DMS153 (cell line): ENCODE measurements around the gene FAM209A.
"Not testable (repeated sequence)": the region's sequence is repeated elsewhere in the genome, so short reads cannot be mapped to it uniquely, and the experiment has no call there.

ENCODE experiments used
- DNase-seq: peaks from one replicate; lab custom pipeline; 2025; lab: John Stamatoyannopoulos, UW

The FAM209A gene, protein sequence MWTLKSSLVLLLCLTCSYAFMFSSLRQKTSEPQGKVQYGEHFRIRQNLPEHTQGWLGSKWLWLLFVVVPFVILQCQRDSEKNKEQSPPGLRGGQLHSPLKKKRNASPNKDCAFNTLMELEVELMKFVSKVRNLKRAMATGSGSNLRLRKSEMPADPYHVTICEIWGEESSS

DNA sequence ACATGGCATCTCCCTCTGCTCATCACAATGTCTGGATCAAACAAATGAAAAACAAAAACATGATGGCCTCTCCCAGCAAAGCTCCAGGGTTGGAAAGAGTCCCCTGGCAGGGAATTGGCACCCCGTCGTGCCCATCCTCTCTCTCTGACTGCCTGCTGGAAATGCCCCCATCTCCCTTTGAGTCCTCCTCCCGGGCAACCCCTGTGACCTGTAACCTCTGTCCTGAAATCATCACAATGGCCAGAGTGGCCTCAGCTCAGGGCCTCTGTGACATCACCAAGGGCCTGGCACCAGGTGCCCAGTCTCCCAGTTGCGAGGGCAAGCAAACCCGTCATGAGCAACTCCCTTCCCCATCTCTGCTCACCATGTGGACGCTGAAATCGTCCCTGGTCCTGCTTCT is at the start of gene FAM209A:
FAM209A (plus strand) TSS at position 301 of the 400 bp plus-strand sequence; CDS start at position 366, 65 bp downstream.
- not testable (repeated sequence) for DNase-seq

DNA sequence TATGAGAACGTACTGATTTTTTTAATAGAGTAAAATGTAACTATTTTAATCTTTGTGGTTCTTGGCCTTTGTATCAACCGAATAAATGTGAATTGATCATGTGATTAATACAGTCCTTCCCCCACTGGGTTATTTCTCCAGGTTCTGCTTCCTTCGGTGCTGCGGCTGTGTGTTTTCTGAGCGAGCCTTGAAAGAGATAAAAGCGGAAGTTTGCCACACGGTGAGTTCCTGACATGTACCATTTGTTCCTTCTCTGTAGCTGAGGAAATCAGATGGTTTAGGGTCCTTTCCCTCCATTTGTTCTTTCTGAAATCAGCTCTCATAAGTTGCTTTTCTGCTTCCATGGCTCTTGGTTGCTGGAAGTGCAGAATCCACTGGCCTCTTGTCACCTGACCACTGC is 40.6 kb upstream of the FAM209A start:
- no peak for DNase-seq

DNA sequence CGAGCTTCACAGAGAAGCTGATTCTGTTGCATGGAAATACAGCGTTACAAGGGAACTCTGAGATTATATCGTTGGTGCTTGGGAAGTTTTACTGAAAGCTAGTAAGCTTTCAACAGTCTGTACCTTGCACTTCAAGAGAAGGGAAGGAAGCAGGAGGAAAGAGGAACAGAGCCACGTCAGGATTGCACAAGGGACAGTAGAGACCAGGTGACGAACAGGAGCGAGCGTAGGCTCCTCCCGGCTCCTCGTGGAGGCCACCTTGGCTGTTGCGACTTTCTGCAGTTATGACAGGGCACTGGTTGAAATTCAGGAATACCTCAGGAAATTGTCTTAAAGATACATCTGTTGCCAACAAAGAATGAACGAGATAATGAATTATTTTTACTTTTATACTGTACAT is 37.3 kb upstream of the FAM209A start:
- DNase-seq, result no peak

DNA sequence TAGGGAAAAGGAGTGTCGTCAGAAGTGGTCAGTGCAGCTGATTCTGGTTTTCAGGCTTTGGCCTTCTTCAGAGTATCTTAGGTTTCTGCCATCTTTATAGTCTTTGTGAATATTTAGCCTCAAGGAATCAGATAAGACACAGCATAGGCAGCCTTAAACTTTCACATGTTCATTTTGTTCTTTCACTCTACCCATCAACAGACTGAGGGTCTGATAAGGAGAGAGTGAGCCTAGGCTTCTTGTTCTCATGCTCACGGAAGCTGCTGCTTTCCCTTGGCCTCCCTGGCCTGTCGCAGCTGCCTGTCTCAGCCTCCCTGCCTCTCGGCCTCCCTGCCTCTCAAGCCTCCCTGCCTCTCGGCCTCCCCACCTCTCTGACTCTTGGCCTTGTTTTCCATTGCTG is 36.0 kb upstream of the FAM209A start:
- no peak for DNase-seq

DNA sequence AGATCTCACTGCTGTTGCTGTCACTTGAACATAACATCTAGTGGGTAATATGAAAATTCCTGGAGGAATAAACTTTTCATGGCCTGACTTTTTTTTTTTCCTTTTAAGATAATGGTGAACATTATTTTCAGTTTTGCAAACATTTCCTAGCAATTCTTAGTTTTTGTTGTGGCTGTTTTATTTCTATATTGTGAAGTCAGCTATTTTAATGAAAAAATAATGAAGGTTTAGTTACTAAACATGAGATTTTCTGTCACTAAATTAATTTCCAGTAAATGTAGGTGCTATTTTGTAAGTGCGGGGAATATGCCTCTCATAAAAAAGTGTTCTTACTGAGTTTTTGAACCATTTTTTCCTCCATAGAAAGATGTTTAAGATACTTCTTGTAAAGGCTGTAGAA is 23.4 kb upstream of the FAM209A start:
- no peak for DNase-seq

DNA sequence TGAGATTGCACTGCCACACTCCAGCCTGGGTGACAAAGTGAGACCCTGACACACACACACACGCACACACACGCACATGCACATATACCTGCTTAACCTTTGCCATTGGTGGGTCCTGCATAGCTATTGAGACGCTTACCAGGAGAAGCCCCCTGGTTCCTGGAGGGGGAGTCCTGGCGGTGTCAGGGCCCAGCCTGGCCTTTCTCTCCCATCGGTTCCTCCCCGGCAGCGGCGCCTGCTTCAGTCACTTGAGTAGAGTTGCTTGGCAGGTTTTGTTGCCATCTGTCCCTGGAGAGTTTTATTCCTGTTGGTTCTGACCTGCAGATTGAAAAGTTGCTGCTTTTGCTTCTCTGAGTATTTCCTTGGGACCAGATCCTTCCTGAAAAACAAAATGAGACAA is 20.6 kb upstream of the FAM209A start:
- no peak for DNase-seq

DNA sequence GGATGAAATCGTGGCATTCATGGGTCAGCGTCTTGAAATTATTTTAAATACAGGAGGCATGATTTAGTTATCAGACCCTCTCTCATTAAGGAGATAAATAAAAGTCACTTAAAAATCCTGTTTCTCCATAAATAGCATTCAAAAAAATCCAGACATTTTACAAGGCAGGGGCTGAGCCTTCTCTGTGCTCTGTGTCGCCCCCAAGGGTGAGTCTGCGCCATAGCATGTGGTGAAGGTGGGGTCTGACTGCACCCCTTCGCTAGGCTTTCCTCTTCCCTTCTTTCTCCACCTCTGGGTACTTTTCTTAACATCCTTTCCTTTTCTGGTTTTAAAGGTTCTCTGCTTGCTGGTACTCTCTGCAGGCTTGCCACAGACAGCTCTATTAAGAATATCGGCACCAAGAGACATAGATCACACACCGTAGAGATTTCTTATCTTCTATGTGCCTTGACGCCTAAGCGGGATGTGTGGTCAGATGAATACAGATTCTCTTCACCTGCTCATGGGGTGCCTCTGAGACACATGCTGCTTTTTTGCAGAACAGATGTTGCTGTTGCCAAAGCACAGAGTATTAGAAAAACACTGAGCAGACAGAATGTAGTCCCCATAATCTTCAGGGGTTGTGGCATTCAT is 20.1 kb upstream of the FAM209A start:
- no peak for DNase-seq

DNA sequence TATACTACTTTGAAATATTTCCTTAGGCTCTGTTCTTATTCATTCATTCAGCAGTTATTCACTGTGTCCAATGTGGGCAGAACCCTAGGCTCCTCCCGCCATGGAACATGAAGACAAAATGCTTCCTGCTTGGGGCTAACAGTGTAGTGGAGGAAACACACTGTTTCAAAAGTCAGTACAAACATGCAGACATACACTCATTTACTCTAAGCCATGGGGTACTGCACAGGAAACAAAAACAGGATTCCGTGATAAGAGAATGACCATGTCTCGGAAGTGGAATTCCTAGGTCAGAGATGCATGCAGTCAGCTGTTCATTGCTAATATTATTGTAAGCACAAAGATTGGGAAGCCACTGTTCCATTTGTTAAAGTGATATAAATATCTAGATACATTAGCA is 18.4 kb upstream of the FAM209A start:
- DNase-seq, result no peak

DNA sequence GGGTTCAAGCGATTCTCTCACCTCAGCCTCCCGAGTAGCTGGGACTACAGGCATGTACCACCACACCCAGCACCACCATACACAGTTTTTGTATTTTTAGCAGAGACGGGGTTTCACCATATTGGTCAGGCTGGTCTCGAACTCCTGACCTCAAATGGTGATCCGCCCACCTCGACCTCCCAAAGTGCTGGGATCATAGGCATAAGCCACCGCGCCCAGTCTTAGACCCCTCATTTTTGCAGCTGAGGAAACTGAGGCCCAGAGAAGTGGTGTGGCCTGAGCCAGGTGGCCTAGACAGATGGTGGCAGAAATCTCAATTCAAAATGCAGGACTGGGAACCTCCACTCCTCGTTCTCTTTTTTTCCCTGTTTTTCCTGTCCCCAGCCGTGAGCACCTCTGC is 12.6 kb upstream of the FAM209A start:
- no peak for DNase-seq

DNA sequence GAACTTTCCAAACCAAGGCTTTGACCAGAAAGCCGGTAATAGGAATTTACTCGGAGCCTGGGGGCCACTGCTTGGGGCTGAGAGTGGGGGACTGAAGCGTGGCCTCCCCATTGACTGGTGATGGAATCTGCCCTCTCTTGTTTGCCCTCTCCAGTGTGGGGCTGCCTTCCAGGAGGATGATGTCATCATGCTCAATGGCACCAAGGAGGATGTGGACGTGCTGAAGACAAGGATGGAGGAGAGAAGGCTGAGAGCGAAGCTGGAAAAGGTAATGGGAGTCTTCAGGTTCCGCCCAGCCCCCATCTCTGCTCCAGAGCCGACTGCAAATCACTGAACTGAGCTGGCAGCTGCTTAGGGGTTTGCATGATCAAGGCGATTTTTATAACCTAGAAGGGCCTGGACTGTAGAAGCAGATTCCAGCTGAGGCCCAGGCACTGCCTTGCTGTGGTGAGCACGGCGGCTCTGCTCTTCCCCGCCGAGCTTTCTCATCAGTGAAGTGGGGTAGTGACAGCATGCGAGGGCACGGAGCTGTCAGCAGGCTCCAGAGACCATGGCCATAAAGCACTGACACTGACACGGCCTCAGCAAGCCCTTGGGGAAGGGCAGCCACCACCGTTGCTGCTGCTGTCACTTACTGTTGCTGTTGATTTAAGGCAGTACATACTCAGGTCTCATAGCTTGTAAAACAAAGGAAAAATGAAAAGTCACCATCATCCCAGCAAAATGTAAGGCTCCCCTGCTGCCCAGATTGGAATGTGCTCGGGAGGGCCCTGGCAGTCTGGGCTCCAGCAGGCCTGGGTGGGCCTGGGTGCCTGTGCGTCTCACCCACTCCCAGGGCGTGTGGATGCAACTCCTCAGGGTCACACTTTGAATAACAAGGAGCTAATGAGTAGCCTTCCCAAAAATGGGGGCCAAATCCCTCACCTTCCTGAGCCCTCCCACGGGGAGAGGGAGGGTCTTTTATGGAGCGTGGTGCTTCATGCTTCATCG is 11.1 kb upstream of the FAM209A start:
- no peak for DNase-seq

DNA sequence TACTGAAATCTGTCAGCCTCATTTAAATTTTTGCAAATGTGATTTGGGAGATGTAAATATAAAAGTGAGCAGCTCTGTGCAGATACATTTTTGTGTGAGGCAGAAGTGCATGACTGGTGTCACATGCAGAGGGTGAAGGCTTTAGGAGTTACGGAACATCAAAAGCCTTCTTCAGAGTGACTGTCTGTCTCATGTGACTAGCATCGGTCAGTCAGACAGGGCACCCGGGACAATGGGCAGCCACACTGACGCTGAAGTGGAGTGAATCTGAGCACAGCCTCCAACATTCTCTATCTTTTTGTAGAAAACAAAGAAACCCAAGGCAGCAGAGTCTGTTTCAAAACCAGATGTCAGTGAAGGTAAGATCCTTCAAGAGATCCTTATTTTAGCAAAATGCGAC is 7.9 kb upstream of the FAM209A start:
- DNase-seq, result no peak

DNA sequence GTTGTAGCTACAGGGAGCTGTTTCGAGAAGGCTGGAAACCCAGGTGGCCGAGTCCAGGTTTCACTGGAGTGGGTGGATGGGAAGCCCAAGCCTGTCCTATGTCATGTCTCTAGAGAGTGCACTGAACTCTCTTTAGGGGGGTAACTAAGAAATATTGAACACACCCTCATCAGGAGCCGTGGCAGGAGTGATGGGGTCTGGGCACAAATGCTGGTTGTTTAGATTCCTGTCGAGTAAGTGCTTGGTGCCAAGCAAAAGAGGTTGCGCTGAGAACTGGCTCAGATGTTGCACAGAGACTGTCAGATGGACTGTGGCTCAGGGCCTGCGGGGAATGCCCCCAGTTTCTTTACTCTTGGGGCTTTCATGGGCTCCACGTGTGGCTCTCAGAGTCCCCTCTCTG is 7.3 kb upstream of the FAM209A start:
- no peak for DNase-seq

DNA sequence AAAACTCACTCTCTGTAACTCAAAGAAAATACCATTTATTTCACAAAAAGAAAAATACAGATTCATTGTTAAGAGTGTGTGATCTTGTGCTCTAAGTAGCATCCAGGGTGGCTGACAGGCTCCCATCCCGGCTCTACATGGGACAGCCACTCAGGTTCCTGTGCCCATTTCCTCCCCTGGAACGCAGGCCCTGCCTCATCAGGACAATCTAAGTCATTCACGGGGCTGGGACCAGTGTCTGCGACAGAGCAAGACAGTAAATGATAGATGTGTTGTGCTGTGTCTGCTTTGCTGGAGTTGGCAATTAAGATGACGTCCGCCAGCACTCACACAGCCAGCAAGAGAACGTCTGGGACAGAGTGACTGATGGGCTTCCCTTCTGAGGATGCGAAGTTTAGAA is 6.9 kb upstream of the FAM209A start:
- no peak for DNase-seq

DNA sequence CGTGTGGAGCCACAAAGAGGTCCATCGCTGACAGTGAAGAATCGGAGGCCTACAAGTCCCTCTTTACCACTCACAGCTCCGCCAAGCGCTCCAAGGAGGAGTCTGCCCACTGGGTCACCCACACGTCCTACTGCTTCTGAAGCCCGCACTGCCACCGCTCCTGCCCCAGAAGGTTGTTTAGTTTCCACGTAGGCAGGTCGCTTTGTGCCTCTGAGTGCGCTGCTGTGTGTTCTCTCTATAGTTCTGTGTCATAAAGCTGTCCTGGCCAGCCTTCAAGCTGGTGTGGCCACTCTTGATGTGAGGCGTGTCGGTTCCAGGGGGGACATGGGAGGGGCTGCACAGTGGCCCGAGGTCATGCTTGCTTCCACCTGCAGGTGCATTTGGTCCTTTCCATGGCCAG is 6.4 kb upstream of the FAM209A start:
- no peak for DNase-seq

DNA sequence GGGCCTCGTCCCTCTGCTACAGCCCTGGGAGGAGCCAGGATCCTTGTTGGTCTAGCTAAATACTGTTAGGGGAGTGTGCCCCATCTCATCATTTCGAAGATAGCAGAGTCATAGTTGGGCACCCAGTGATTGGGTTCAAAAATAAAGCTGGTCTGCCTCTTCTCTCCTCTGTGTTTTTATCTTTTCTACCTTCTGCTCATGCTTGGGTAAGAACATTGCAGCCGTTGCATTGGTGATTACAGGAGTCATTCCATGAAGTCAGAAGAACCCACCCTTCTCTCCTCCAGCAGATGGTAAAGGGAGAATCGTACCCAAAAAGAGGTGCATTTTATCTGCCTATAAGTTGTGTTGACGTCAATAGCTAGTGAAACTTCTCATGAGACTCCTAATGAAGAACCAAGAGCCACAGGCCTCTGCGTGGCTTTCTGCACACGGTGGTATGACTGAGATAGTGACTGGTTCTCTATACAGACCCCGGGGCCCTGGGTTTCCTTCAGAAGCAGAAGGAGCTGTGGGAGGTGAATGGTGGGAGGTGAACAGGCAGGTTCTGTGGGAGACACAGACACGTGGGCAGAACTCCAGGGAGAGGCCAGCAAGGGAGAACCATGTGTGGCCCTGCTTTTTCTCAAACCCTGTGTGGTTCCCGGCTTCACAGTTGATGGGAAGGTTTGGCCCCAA is 5.7 kb upstream of the FAM209A start:
- DNase-seq, result no peak

DNA sequence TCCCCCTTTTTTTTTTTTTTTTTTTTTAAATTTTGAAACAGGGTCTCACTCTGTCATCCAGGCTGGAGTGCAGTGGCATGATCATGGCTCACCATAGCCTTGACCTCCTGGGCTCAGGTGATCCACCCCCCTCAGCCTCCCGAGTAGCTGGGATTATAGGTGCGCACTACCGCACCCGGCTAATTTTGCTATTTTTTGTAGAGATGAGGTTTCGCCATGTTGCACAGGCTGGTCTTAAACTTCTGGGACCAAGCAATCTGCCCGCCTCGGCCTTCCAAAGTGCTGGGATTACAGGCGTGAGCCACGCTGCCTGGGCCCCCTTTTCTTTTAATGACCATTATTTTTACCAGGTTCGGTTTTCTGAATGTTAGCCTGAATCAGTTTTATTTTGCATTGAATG is 5.0 kb upstream of the FAM209A start:
- DNase-seq, result no peak

DNA sequence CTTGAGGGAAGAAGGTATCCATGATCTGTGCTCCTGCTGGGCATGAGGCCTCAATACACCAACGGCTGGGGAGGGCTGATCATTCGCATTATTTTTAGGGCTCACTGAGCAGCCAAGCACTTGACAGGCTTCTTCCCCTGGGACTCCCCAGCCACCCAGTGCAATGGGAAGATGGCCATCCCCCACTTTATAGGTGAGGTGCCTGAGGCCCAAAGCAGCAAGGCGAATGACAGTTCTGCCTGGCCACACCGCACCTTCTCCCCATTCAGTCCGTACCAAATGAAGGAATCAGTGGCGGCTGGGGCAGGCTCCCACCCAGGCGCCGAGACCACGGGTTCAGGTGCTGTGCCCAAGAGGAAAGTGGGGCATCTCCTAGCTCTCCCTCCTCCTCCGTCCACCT is 4.4 kb upstream of the FAM209A start:
- no peak for DNase-seq

DNA sequence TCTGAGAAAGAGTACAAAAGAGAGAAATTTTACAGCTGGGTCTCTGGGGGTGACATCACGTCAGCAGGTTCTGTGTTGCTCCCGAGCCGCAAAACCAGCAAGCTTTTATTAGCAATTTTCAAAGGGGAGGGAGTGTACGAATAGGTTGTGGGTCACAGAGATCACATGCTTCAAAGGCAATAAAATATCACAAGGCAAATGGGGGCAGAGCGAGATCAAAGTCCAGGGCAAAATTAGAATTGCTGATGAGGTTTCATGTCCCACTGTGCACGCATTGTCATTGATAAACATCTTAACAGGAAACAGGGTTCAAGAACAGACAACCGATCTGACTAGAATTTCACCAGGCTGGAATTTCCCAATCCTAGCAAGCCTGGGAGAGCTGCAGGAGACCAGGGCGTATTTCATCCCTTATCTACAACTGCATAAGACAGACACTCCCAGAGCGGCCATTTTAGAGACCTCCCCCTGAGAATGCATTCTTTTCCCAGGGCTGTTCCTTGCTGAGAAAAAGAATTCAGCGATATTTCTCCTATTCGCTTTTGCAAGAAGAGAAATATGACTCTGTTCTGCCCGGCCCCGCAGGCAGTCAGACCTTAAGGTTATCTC is 3.7 kb upstream of the FAM209A start:
- not testable (repeated sequence) for DNase-seq

DNA sequence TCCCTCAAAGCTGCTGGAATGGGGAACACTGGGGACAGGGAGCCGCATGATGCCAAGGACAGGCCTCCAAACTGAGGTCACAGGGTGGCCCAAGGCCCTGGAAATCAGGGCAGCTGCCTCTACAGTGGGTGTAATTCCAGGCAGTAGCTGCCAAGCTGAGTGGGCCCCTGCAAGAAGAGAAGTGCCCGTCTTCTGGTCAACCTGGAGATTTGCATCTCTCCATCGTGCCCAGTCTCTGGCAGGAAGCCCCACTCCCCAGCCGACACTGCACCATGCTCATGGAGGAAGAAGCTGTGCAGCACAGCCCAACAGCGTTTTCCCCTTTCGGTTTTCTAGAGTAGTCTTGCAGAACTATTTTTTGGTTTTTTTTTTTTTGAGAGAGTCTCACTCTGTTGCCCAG is 2.2 kb upstream of the FAM209A start:
- DNase-seq, result no peak

DNA sequence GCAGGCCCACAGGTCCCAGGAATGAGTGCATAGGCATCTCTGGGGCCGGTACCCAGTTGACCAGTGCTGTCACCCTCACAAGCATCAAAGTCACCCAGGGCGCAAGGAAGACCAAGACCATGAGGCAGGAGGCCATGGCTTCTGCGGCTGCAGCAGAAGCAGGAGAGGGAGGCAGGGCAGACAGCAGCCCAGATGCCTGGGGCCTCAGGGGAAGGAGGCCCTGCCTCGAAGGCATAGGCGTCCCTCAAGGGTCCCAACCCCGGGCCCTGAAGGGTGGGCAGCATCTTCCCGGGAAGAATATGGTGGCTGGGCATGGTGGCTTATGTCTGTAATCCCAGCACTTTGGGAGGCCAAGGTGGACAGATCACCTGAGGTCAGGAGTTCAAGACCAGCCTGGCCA is 3.0 kb downstream of the FAM209A start:
- DNase-seq, result no peak

DNA sequence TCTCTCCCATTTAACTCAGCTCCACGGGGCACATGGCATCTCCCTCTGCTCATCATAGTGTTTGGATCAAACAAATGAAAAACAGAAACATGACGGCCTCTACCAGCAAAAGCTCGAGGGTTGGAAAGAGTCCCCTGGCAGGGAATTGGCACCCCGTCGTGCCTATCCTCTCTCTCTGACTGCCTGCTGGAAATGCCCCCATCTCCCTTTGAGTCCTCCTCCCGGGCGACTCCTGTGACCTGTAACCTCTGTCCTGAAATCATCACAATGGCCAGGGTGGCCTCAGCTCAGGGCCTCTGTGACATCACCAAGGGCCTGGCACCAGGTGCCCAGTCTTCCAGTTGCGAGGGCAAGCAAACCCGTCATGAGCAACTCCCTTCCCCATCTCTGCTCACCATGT is 8.4 kb downstream of the FAM209A start, which contains the start of gene FAM209B:
FAM209B (plus strand) TSS at position 301 of the 400 bp plus-strand sequence; CDS start at position 397, 96 bp downstream.
- not testable (repeated sequence) for DNase-seq

DNA sequence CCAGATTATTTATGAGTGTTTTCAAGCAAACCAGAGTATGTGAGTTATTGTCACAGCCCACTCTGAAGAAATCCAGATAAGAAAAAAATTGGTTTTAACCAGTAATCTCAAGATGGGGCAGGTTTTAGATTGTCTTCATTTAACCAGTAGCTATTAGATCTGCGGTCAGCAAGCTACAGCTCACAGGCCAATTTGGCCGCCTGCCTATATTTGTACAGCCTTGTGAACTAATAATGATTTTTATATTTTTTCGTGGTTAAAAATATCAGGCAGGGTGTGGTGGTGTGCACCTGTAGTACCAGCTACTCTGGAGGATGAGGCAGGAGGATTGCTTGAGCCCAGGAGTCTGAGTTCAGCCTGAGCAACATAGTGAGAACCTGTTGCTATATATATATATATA is 13.5 kb downstream of the FAM209A start:
- no peak for DNase-seq
